Tibial nerve (tissue), 4 donors: ENCODE data around the gene TOX2. TPM values are rescaled to one million over a fixed set of nuclear protein-coding genes. Genes with fewer than 3 reads are reported as not detected.

Experiments used
- DNase-seq, 2 donors: peaks; one replicate each; pipeline ENCODE4 v3.0.0-alpha.2; 2019; ENCODE audit warnings: low spot score in 2 of 2
- H3K27ac ChIP-seq, 4 donors: fragments of 200-600 bp; sonication (generic) in 3 of 4; one replicate each; pipeline ENCODE4 v1.5.1; 2017 to 2019; ENCODE audit warnings: mild to moderate bottlenecking in 1 of 4
- H3K27me3 ChIP-seq, 2 donors: fragments of 200-600 bp; sonication (generic) in 1 of 2; one replicate each; pipeline versions ENCODE4 v1.5.1 to v1.6.0; 2017 to 2019
- H3K36me3 ChIP-seq, 3 donors: fragments of 200-600 bp; sonication (generic); one replicate each; pipeline ENCODE4 v1.5.1; 2018 to 2019
- H3K4me1 ChIP-seq, 4 donors: fragments of 200-600 bp; sonication (generic) in 3 of 4; one replicate each; pipeline ENCODE4 v1.5.1; 2017 to 2019
- H3K4me3 ChIP-seq, 4 donors: fragments of 200-600 bp; sonication (generic) in 3 of 4; one replicate each; pipeline ENCODE4 v1.5.1; 2017 to 2019; ENCODE audit warnings: mild to moderate bottlenecking in 1 of 4, moderate library complexity in 1 of 4
- H3K9me3 ChIP-seq, 4 donors: fragments of 200-600 bp; sonication (generic) in 3 of 4; one replicate each; pipeline ENCODE4 v1.5.1; 2017 to 2019
- CTCF ChIP-seq, 5 experiments: fragments of 200-600 bp in 3 of 5; fragments of 450-650 bp in 2 of 5; sonication (generic) in 3 of 5; IDR thresholded peaks; one replicate each; pipeline ENCODE4 v1.5.1; 2016 to 2019; ENCODE audit warnings: antibody characterized with exemption in 5 of 5, mild to moderate bottlenecking in 3 of 5, moderate library complexity in 2 of 5
- EP300 ChIP-seq, 2 donors: sonication (generic); formaldehyde crosslinking; IDR thresholded peaks; one replicate each; pipeline ENCODE4 v1.6.1; 2017; ENCODE audit warnings: antibody characterized with exemption in 2 of 2, mild to moderate bottlenecking in 1 of 2
- POLR2A ChIP-seq, 2 donors: fragments of 450-650 bp; IDR thresholded peaks; one replicate each; pipeline ENCODE4 v1.6.1; 2017; ENCODE audit warnings: antibody characterized with exemption in 2 of 2, mild to moderate bottlenecking in 2 of 2, moderate library complexity in 2 of 2
- WGBS, 2 donors: methylation state at CpG; one replicate each; pipeline ENCODE4 v1.1.5; 2018; 5-methylcytosine and 5-hydroxymethylcytosine counted together
- total RNA-seq, 4 donors: library from RNA; depleted of rRNA; stranded (reverse); fragments of >200 nt; gene quantifications; one replicate each; pipeline ENCODE4 v1.1.0, GENCODE V29; 2016

TOX2 gene
- total RNA-seq, 4 donors from 2014 or later: 1.3 to 3.3 (median 1.9) TPM

GRCh38 chr20:44050327-44050726 lies 135.7 kb downstream of the TOX2 start:
- Histone ChIP-seq H3K4me1 (no peaks in the 10 kb centered on the region), H3K36me3 (no peaks in the 10 kb centered on the region), H3K4me3 (no peak overlapping the region), H3K27me3 (no peaks in the 10 kb centered on the region), H3K27ac (no peak overlapping the region), H3K9me3 (no peaks in the 10 kb centered on the region)
- no peak for TF ChIP-seq CTCF (IDR thresholded peaks at IDR 0.05)
- no peak for TF ChIP-seq EP300 (IDR thresholded peaks at IDR 0.05)
- TF ChIP-seq POLR2A (IDR thresholded peaks at IDR 0.05): no peak
- WGBS, 2 donors: 77 to 78% methylated on average over 2 of the region's 2 CpGs
- no peak for DNase-seq

GRCh38 chr20:44050925-44051660 lies 136.4 kb downstream of the TOX2 start:
- H3K4me1 ChIP-seq: no peaks in the 10 kb centered on the region
- no peak for TF ChIP-seq EP300 (IDR thresholded peaks at IDR 0.05)
- no peak for TF ChIP-seq CTCF (IDR thresholded peaks at IDR 0.05)
- no peak for TF ChIP-seq POLR2A (IDR thresholded peaks at IDR 0.05)
- no peaks in the 10 kb centered on the region for H3K9me3 ChIP-seq
- no peak overlapping the region for H3K4me3 ChIP-seq
- no peaks in the 10 kb centered on the region for H3K36me3 ChIP-seq
- no peak for DNase-seq
- no peaks in the 10 kb centered on the region for H3K27me3 ChIP-seq
- H3K27ac ChIP-seq: no peak overlapping the region
- 91 to 92% methylated on average over 25 of the region's 25 CpGs for WGBS, 2 donors

GRCh38 chr20:44051661-44052000 lies 137.0 kb downstream of the TOX2 start:
- H3K27me3 ChIP-seq: no peaks in the 10 kb centered on the region
- no peak for TF ChIP-seq EP300 (IDR thresholded peaks at IDR 0.05)
- TF ChIP-seq CTCF (IDR thresholded peaks at IDR 0.05): no peak
- TF ChIP-seq POLR2A (IDR thresholded peaks at IDR 0.05): no peak
- no peak for DNase-seq
- WGBS, 2 donors: 90 to 94% methylated on average over 9 of the region's 9 CpGs
- H3K9me3 ChIP-seq: no peaks in the 10 kb centered on the region
- H3K36me3 ChIP-seq: no peaks in the 10 kb centered on the region
- H3K4me1 ChIP-seq: no peaks in the 10 kb centered on the region
- no peak overlapping the region for H3K27ac ChIP-seq
- no peak overlapping the region for H3K4me3 ChIP-seq

GRCh38 chr20:44052166-44052565 lies 137.5 kb downstream of the TOX2 start:
- WGBS, 2 donors: 73 to 86% methylated on average over 9 to 10 of the region's 10 CpGs
- no peaks in the 10 kb centered on the region for H3K36me3 ChIP-seq
- H3K4me3 ChIP-seq: no peak overlapping the region
- no peak for TF ChIP-seq POLR2A (IDR thresholded peaks at IDR 0.05)
- no peak for TF ChIP-seq EP300 (IDR thresholded peaks at IDR 0.05)
- TF ChIP-seq CTCF (IDR thresholded peaks at IDR 0.05): no peak
- no peaks in the 10 kb centered on the region for H3K9me3 ChIP-seq
- no peaks in the 10 kb centered on the region for H3K4me1 ChIP-seq
- DNase-seq: no peak
- no peaks in the 10 kb centered on the region for H3K27me3 ChIP-seq
- no peak overlapping the region for H3K27ac ChIP-seq

- Histone ChIP-seq H3K27ac (no peak overlapping the region), H3K27me3 (no peaks in the 10 kb centered on the region), H3K36me3 (no peaks in the 10 kb centered on the region), H3K9me3 (peaks cover 0 to 2% (median 0%) of the 10 kb centered on the region in 4 donors), H3K4me1 (no peaks in the 10 kb centered on the region), H3K4me3 (no peak overlapping the region)
- WGBS, 2 donors: 96 to 100% methylated on average over 4 of the region's 4 CpGs
- TF ChIP-seq EP300 (IDR thresholded peaks at IDR 0.05) (no peak), POLR2A (IDR thresholded peaks at IDR 0.05) (no peak), CTCF (IDR thresholded peaks at IDR 0.05) (no peak)
- no peak for DNase-seq
Observed at GRCh38 chr20:44053046-44053445, 138.4 kb downstream of the TOX2 start.
